Measurements from ENCODE around the gene PCOLCE2. TPM values are rescaled to one million over a fixed set of nuclear protein-coding genes. Genes with fewer than 3 reads are reported as not detected.

The PCOLCE2 gene
- total and polyA plus RNA-seq, 2 donors: 2.0 to 4.7 TPM

- Histone ChIP-seq H3K27ac (ENCODE audit: low read depth in 1 of 2, low read length in 1 of 2) (no peak overlapping the region), H3K27me3 (ENCODE audit: control insufficient read depth in 2 of 2, insufficient read depth in 1 of 2, low read length in 1 of 2) (no peaks in the 10 kb centered on the region), H3K4me3 (ENCODE audit: low read length in 2 of 2) (no peak overlapping the region), H3K36me3 (ENCODE audit: control insufficient read depth in 2 of 2, insufficient read depth in 2 of 2, low read length in 1 of 2) (no peaks in the 10 kb centered on the region), H3K9me3 (ENCODE audit: control insufficient read depth in 2 of 2, insufficient read depth in 1 of 2, low read length in 1 of 2) (no peaks in the 10 kb centered on the region), H3K4me1 (ENCODE audit: control insufficient read depth in 2 of 2, insufficient read depth in 2 of 2, low read length in 2 of 2) (no peaks in the 10 kb centered on the region)
- DNase-seq (ENCODE audit: low read depth in 6 of 9, low spot score in 9 of 9): no peak
- WGBS: 97% methylated on average over 1 of the region's 1 CpG
Observed at GRCh38 chr3:142784228-142784627, 104.7 kb downstream of the PCOLCE2 start.

DNA sequence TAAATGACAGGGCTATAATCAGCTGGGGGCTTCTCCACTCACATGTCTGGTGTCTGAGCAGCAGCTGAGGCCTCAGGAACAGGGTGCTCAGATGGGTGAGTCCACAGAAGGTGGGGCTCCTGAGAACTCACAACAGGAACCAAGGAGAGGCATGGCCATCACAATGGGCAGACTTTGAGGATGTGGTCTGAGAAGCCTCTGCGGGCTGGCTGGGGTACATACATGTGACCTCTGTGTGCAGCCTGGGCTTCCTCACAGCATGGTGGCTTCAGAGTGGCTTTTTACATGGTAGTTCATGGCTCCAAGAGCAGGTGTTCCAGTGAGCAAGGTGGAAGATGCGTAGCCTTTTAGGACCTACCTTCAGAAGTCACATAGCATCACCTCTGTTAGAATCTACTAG is 106.3 kb downstream of the PCOLCE2 start:
- WGBS: 94% methylated on average over 2 of the region's 2 CpGs
- no peaks in the 10 kb centered on the region for H3K27me3 ChIP-seq (ENCODE audit: control insufficient read depth in 2 of 2, insufficient read depth in 1 of 2, low read length in 1 of 2)
- no peak overlapping the region for H3K27ac ChIP-seq (ENCODE audit: low read depth in 1 of 2, low read length in 1 of 2)
- H3K36me3 ChIP-seq (ENCODE audit: control insufficient read depth in 2 of 2, insufficient read depth in 2 of 2, low read length in 1 of 2): no peaks in the 10 kb centered on the region
- H3K4me1 ChIP-seq (ENCODE audit: control insufficient read depth in 2 of 2, insufficient read depth in 2 of 2, low read length in 2 of 2): no peaks in the 10 kb centered on the region
- DNase-seq (ENCODE audit: low read depth in 6 of 9, low spot score in 9 of 9): no peak
- no peak overlapping the region for H3K4me3 ChIP-seq (ENCODE audit: low read length in 2 of 2)
- H3K9me3 ChIP-seq (ENCODE audit: control insufficient read depth in 2 of 2, insufficient read depth in 1 of 2, low read length in 1 of 2): no peaks in the 10 kb centered on the region

GRCh38 chr3:142779591-142779990 is 109.3 kb downstream of the PCOLCE2 start:
- H3K27ac ChIP-seq (ENCODE audit: low read depth in 1 of 2, low read length in 1 of 2): no peak overlapping the region
- no peaks in the 10 kb centered on the region for H3K4me1 ChIP-seq (ENCODE audit: control insufficient read depth in 2 of 2, insufficient read depth in 2 of 2, low read length in 2 of 2)
- H3K27me3 ChIP-seq (ENCODE audit: control insufficient read depth in 2 of 2, insufficient read depth in 1 of 2, low read length in 1 of 2): no peaks in the 10 kb centered on the region
- H3K36me3 ChIP-seq (ENCODE audit: control insufficient read depth in 2 of 2, insufficient read depth in 2 of 2, low read length in 1 of 2): no peaks in the 10 kb centered on the region
- no peak for DNase-seq (ENCODE audit: low read depth in 6 of 9, low spot score in 9 of 9)
- no peak overlapping the region for H3K4me3 ChIP-seq (ENCODE audit: low read length in 2 of 2)
- no peaks in the 10 kb centered on the region for H3K9me3 ChIP-seq (ENCODE audit: control insufficient read depth in 2 of 2, insufficient read depth in 1 of 2, low read length in 1 of 2)

DNA sequence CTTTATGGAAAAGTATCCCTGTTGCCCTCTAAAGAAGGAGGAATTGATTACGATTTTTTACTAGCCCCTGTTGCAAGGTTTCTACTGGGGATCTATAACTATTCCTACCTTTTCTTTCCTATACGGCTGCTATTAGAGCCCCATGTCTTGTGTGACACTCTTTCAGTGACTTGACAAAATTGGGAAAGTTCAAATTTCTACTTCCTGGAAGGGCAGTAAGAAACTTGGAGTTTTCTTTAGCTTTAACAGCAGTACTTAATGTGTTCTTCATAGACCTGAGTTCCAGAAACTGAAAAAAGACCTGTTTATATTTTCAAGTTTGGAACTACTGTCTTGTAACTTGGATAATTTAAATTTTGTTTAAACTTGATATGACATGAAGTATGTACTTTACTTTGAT is 110.3 kb downstream of the PCOLCE2 start:
- WGBS: 100% methylated on average over 2 of the region's 2 CpGs
- H3K27me3 ChIP-seq (ENCODE audit: control insufficient read depth in 2 of 2, insufficient read depth in 1 of 2, low read length in 1 of 2): no peaks in the 10 kb centered on the region
- no peaks in the 10 kb centered on the region for H3K9me3 ChIP-seq (ENCODE audit: control insufficient read depth in 2 of 2, insufficient read depth in 1 of 2, low read length in 1 of 2)
- H3K27ac ChIP-seq (ENCODE audit: low read depth in 1 of 2, low read length in 1 of 2): no peak overlapping the region
- no peak for DNase-seq (ENCODE audit: low read depth in 6 of 9, low spot score in 9 of 9)
- no peaks in the 10 kb centered on the region for H3K36me3 ChIP-seq (ENCODE audit: control insufficient read depth in 2 of 2, insufficient read depth in 2 of 2, low read length in 1 of 2)
- H3K4me3 ChIP-seq (ENCODE audit: low read length in 2 of 2): no peak overlapping the region
- no peaks in the 10 kb centered on the region for H3K4me1 ChIP-seq (ENCODE audit: control insufficient read depth in 2 of 2, insufficient read depth in 2 of 2, low read length in 2 of 2)

- Histone ChIP-seq H3K4me3 (ENCODE audit: low read length in 2 of 2) (no peak overlapping the region), H3K27me3 (ENCODE audit: control insufficient read depth in 2 of 2, insufficient read depth in 1 of 2, low read length in 1 of 2) (no peaks in the 10 kb centered on the region), H3K27ac (ENCODE audit: low read depth in 1 of 2, low read length in 1 of 2) (no peak overlapping the region), H3K4me1 (ENCODE audit: control insufficient read depth in 2 of 2, insufficient read depth in 2 of 2, low read length in 2 of 2) (no peaks in the 10 kb centered on the region), H3K9me3 (ENCODE audit: control insufficient read depth in 2 of 2, insufficient read depth in 1 of 2, low read length in 1 of 2) (no peaks in the 10 kb centered on the region), H3K36me3 (ENCODE audit: control insufficient read depth in 2 of 2, insufficient read depth in 2 of 2, low read length in 1 of 2) (no peaks in the 10 kb centered on the region)
- no peak for DNase-seq (ENCODE audit: low read depth in 6 of 9, low spot score in 9 of 9)
Observed at GRCh38 chr3:142777927-142778326, 111.0 kb downstream of the PCOLCE2 start.

- Histone ChIP-seq H3K27ac (ENCODE audit: low read depth in 1 of 2, low read length in 1 of 2) (no peak overlapping the region), H3K36me3 (ENCODE audit: control insufficient read depth in 2 of 2, insufficient read depth in 2 of 2, low read length in 1 of 2) (no peaks in the 10 kb centered on the region), H3K4me3 (ENCODE audit: low read length in 2 of 2) (no peak overlapping the region), H3K27me3 (ENCODE audit: control insufficient read depth in 2 of 2, insufficient read depth in 1 of 2, low read length in 1 of 2) (no peaks in the 10 kb centered on the region), H3K9me3 (ENCODE audit: control insufficient read depth in 2 of 2, insufficient read depth in 1 of 2, low read length in 1 of 2) (peaks cover 0 to 4% of the 10 kb centered on the region in 2 donors), H3K4me1 (ENCODE audit: control insufficient read depth in 2 of 2, insufficient read depth in 2 of 2, low read length in 2 of 2) (no peaks in the 10 kb centered on the region)
- DNase-seq (ENCODE audit: low read depth in 6 of 9, low spot score in 9 of 9): no peak
Observed at GRCh38 chr3:142768338-142768737, 120.5 kb downstream of the PCOLCE2 start.

Other genes with a start within 250 kb of the PCOLCE2 start
- gene TRPC1, start 165.0 kb downstream of the PCOLCE2 start, total RNA-seq: 3.1 TPM
- gene TRPC1, start 165.0 kb downstream of the PCOLCE2 start, polyA plus RNA-seq: 7.1 TPM
- 0.05 TPM for gene PAQR9, start 74.6 kb upstream of the PCOLCE2 start, total RNA-seq
- gene PAQR9, start 74.6 kb upstream of the PCOLCE2 start, polyA plus RNA-seq: 0.02 TPM
- 107 TPM for gene U2SURP, start 112.5 kb upstream of the PCOLCE2 start, total RNA-seq
- 79.7 TPM for gene U2SURP, start 112.5 kb upstream of the PCOLCE2 start, polyA plus RNA-seq
- 15.6 TPM for gene CHST2, start 230.7 kb upstream of the PCOLCE2 start, total RNA-seq
- 16.5 TPM for gene CHST2, start 230.7 kb upstream of the PCOLCE2 start, polyA plus RNA-seq